NCI-H2227 treated with DMSO at 0.1 percent for 48 hours (cell line): ENCODE data around the gene PCYT2.

ENCODE experiments used
- DNase-seq: peaks from one replicate; lab custom pipeline; 2025; lab: John Stamatoyannopoulos, UW

Gene PCYT2

DNA sequence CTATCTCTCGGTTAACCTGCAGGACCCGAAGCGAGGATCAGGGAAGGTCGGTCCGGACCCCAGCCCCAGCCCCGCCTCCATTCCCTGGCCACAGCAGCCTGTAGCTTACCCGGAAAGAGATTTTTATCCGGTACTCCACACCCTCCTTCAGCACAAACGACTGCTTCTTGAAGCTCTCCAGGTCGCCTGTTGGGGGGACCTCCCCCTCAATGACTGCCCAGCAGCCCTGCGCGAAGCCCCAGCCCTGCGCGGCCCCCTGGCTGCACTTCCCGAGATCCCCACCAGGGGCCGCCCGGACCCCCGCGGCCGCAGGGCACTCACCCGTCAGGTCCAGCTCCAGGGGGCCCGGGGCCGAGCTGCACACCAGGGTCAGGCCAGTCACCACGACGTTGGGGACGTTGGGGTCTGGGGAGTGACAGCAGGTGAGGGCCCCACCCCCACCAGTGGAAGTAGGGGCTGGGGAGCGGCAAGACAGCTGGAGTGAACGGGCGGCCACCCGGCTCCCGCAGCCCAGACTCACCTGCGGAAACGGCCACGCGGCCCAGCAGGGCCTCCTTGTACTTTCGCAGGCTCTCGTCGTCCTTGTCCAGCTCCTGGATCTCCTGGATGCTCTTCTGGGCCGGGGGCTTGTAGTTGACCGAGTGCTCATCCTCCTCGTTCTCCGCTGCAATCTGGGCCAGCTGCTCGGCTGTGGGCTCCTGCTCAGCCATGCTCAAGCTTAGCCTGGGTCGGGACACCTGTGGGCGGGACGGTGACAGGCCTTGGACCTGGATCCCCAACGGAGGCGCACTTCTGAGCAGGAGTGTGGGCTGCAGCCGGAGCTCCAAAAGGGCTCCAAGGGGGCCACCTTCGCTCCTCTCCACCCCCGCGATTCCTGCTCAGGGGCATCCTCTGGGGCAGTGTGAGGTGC lies 41.7 kb downstream of the PCYT2 start:
- DNase-seq = no peak

- no peak for DNase-seq
Measured at GRCh38 chr17:81868674-81869220, 42.5 kb downstream of the PCYT2 start.

GRCh38 chr17:81867991-81868673 lies 43.1 kb downstream of the PCYT2 start:
- no peak for DNase-seq

DNA sequence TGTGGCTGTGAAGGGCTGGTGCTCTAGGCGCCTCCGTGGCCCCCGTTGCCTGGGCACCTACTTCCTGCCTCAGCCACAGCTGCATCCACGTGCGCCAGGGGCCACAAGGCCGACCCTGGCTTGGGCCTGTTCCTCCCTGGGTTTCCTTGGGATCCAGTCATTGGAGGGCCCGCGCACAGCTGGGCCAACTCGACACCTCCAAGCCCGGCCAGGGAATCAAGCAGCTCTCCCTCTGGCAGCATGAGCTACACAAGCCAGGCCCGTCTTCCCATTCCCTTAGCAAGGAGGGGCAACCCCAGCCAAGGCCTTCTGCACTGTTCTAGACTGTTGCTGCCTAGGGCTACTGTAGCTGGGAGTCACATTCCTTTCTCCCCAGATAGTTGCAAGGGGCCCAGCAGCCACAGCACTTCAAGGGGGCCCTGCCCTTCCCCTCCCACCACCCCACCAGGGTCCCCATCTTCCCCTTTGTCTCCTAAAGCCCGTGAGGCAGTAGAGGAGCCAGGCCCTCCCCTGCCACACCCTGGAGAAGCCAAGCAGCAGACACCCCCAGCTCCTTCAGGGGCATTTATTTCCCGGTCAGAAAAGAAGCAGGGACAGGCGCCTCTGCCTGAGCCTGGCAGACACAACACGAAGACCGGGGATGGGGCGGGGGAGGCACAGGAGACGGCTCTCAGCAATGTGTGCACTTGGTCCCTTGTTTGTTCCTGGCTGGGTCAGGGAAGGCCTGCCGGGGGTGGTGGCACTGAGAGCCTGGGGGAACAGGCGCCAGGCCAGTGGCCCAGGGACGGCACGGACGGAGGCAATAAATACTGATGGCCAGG lies 43.8 kb downstream of the PCYT2 start:
- DNase-seq = no peak

DNA sequence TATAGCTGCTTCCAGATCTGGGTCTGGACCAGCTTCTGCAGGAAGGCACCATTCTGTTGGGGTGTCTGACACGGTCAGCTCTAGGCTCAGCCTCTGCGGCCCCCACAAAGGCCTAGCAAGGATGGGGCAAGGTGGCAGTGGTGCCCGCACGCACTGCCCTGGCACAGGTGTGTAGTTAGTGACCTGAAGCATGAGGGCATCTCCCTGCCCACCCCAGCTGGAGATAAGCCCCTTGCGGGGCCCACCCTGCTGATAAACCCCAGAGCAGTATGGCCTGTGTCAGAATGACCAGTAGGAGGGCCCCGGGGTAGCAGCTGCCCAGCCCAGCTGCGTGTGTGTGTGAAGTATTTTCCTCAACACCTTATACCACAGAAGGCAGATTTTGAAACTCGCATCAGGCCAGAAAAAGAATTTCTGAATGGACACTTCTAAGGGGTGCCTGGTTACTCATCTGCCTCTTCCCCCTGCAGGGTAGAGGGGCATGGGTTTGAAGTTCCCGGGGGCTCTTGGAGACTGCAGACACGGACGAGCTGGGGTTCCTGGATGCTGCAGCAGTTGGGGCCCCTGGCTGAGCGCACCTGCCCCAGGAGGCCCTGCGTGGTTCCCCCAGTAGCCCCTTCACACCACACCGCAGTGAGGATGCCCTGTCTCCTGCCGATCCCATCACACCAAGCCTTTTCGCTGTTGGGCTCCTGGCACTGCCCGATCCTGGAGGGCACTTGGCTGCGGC lies 44.6 kb downstream of the PCYT2 start:
- no peak for DNase-seq

GRCh38 chr17:81865733-81866439 lies 45.3 kb downstream of the PCYT2 start:
- no peak for DNase-seq

DNA sequence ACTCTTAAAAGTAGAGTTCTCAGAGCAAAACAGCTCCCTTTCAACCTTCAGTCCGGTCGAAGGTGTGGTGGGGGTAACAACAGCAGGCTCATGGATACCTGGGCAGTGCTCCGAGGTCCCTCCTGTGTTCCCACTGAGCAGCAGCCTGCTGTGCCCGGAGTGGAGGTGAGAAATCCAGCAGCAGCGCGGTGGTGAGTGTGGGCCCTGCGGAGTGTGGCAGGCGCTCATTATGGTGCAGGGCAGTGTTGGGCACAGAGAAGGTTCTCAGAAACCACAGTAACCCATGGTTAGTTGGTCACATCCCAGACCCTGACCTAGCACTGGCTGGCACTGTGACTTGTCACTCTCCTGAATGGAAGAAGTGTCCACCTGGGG lies 45.9 kb downstream of the PCYT2 start:
- no peak for DNase-seq

DNA sequence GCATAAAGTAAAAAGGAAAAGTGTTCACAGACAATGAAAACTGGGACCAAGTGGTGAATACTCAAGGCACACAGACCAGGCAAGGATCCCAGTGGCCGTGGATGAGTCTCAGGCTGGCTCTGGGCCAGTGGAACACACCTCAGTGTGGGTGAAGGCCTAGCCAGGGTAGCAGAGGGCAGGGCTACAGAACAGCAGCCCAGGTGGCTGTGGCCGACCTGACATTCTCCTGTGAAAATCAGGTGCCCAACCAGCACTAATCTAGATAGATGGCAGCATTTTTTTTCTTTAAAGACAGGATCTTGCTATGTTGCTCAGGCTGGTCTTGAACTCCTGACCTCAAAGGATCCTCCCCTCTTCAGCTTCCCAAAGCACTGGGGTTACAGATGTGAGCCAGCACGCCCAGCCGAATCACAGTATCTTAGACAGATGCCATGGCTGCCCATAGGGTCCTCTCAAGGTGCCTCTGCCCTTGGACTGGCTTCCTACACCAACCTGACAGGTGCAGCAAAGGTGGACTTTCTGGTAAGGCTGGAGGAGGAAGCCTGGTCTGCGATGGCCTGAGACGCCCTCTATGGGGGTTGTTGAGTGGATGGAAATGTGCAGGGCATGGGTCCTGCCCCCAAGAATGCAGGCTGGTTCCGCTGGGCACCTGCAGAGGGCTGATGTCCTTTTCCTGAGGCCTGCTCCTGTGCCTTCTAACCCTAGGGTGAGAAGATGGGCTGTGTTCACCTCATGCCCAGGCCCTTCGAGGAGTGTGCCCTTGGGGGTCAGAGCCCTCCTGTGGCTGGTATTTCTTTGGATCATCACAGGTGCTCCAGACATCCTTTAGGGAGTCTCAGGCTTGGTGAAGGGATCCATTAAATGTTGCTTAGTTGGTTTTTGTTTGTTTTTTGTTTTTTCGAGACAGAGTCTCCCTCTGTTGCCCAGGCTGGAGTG lies 47.1 kb downstream of the PCYT2 start:
- no peak for DNase-seq

GRCh38 chr17:81863123-81863675 lies 48.0 kb downstream of the PCYT2 start:
- peak; percentile 45 for DNase-seq

DNA sequence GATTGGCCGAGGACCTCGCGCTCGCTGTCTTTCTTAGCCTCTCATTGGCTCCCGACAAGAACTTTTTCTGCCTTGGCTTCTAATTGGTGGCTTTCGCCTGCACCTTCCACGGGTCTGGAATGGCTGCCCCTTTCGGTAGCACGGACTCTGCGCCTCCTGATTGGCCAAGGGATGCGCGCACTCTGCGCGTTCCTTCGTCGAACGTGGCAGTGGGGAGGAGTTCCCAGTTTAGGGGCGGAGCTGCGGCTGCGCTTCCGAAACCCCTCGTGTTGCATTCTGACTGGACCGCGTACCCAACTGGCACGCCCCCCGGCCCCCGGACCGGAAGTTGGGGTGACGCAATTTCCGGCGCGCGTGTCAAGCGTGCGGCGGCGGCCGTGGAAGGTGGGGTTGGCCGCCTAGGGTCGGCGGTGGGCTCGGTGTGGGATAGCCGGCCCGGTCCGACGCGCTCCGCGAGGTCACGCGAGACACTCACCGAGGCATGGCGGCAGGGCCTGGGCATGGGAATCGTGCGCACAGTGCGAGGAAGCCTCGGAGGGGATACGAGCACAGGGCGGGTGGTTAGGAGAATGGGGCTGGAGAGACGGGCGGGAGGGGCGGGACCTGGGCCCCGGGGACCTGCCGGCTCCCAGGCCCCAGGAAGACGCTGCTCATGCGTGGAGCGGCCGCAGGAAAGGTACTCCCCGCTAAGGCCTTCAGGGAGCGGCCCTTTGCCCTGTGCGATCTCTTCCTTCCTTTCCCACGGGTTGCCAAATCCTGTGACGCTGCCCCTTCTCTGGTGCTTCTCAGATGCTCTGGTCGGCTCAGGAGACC lies 50.2 kb downstream of the PCYT2 start:
- peak; percentile 99 for DNase-seq

DNA sequence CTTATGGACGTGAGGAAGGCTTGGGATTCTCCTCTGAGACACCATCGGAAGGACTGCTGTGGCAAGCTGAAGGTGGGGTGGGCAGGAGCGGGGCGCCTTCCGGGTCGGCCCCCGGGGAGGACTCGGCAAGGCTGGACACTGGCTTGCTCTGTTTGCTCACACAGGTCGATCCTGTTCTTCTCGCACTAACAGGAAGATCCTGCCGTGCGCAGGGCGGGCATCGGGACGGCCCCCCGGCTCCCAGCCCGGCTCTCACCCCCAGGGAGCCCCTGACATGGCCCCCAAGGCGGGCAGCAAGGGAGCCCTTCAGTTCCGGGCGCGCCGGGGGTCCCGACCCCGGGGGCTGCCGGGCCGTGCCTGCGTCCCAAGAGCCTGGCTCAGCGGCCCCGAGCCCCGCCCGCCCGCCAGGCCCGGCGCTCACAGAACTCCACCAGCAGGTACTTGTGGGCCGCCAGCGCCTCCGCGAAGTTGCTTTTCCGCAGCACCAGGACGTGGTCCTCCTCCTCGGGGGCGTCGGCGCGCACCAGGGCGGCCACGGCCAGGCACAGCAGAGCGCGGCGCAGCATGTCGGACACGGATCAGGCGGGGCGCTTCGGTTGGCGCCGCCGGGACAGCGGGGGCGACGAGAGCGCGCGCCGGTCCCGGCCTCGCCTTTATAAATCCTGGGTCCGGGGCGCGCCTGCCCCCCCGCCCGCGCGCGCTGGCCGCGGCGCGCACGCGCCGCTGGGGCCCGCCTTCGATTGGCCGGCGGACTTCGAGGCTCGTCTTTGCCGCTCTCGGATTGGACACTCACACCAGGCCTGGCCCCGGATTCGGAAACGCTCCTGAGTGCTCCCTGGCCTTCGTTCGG lies 51.1 kb downstream of the PCYT2 start, which contains the start of gene P4HB:
TSS of gene P4HB (minus strand) at position 630 of the 850 bp plus-strand sequence. CDS start at position 566, 64 bp downstream.
- DNase-seq = no peak

- DNase-seq = no peak
Measured at GRCh38 chr17:81858967-81859905, 52.0 kb downstream of the PCYT2 start.

GRCh38 chr17:81858170-81858966 lies 52.8 kb downstream of the PCYT2 start:
- DNase-seq = no peak

GRCh38 chr17:81854974-81855774 lies 56.0 kb downstream of the PCYT2 start:
- DNase-seq = no peak

- DNase-seq = no peak
Measured at GRCh38 chr17:81852237-81852636, 59.0 kb downstream of the PCYT2 start.
